Neuron (in vitro differentiated cells): Measurements from ENCODE around the gene FBXW7.

Experiments used
- H2AFZ ChIP-seq: one replicate; pipeline ENCODE4 v1.6.1; 2013; ENCODE audit warnings: low read depth, mild to moderate bottlenecking, inconsistent platforms, low read length, moderate library complexity
- H3K27me3 ChIP-seq: one replicate; pipeline ENCODE4 v1.6.1; 2013; ENCODE audit warnings: low read length; ENCODE audit not compliant: insufficient read depth
- H3K36me3 ChIP-seq: one replicate; pipeline ENCODE4 v1.6.1; 2013; ENCODE audit warnings: low read length; ENCODE audit not compliant: insufficient read depth
- H3K4me1 ChIP-seq: one replicate; pipeline ENCODE4 v1.6.1; 2013; ENCODE audit warnings: low read length; ENCODE audit not compliant: insufficient read depth
- H3K4me3 ChIP-seq: 2 replicates; pipeline ENCODE4 v1.5.1; 2013; ENCODE audit warnings: mild to moderate bottlenecking, low read length, moderate library complexity
- H3K9me3 ChIP-seq: one replicate; pipeline ENCODE4 v1.6.1; 2013; ENCODE audit warnings: low read length

Gene FBXW7

DNA sequence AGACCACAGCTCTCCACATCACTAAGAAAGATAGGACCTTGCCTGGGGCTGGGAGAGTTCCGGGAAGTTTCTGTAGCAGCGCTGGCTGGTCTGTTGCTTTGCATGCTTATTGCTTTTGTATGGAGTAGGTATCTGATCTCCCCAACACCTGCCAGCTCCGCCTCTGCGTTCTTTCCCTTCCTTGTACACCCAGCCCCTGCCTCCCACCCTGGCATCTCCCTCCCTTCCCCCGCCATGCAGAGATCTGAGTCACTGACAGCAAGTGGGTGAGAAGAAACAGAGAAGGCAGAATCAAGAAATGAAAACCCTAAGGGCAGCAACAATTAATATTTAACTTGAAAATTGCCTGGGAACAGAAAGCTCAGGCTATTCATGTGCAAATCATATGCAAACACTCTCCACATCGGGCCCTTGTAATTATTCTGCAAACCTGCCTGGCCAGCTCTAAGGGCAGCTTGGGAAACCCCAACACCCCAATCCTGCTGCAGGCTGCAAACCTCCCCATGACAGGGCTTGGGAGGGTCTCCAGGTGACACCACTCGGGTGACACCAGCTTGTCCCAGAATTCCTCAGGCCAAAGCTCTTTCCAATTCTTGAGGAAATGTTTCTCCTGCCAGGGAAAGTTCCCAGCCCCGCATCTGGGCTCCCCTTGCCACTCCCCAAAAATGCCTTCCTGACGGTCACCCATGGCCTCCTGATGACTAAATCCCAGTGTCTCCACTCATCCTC lies 257.2 kb downstream of the FBXW7 start:
- Histone ChIP-seq H3K4me3 (no peak overlapping the region), H3K36me3 (no peaks in the 10 kb centered on the region), H3K9me3 (no peaks in the 10 kb centered on the region), H3K27me3 (no peaks in the 10 kb centered on the region), H3K4me1 (no peaks in the 10 kb centered on the region), H2AFZ (no peak overlapping the region)

DNA sequence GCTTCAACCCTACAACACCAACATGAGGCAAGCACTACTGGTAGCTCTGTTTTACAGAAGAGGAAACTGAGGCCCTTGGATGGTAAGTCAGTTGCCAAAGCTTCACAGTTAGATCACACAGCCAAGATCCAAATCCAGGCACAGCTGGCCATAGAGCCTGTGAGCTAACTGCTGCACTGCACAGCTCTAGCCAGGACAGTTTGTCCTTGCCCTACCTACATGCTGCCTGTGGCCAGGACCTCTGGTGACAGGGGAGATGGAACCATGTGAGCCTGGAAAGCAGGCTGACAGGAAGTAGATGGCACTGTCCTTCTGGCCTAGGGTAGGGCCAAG lies 257.8 kb downstream of the FBXW7 start:
- no peaks in the 10 kb centered on the region for H3K4me1 ChIP-seq
- H3K36me3 ChIP-seq, result no peaks in the 10 kb centered on the region
- no peak overlapping the region for H2AFZ ChIP-seq
- H3K9me3 ChIP-seq, result no peaks in the 10 kb centered on the region
- no peak overlapping the region for H3K4me3 ChIP-seq
- H3K27me3 ChIP-seq, result no peaks in the 10 kb centered on the region

DNA sequence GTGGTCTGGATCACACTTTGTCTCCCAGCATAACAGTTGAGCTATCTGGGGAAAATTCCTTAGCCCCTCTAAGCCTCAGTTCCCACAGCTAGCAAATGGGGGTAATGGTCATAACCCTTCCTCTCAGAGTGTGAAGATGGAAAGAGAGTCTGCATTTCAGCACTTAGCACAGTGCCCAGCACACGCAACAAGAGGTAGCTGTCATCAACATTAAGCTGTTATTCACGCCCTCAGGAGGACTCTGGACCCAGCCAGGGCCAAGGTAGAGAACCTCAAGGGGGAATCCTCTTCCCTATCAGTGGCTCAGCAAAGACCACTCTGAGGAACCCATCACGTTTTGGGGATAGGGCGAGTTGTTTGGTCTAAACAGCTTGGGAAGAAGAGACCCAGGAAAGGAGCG lies 258.6 kb downstream of the FBXW7 start:
- H2AFZ ChIP-seq, result no peak overlapping the region
- H3K27me3 ChIP-seq, result no peaks in the 10 kb centered on the region
- H3K4me1 ChIP-seq, result no peaks in the 10 kb centered on the region
- no peaks in the 10 kb centered on the region for H3K36me3 ChIP-seq
- H3K9me3 ChIP-seq, result no peaks in the 10 kb centered on the region
- no peak overlapping the region for H3K4me3 ChIP-seq

DNA sequence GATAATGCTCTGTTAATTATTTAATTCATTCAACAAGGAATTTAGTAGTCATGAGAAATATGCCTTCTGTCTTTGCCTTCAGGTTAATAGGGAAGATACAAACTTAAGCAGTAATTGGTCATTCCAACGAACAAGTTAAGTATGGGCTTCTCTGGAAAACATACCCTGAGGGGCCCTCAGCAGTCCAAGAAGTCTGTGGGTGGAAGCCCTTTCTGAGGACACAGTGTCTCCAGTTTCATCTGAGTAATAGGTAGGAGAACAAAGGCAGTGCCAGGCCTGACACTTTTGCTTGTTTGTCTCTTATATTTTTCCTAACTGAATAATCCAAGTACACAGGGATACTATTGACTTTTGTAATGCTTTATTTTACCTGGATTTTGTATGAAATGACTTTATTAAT lies 262.5 kb downstream of the FBXW7 start:
- no peaks in the 10 kb centered on the region for H3K9me3 ChIP-seq
- H3K4me3 ChIP-seq, result no peak overlapping the region
- H3K4me1 ChIP-seq, result no peaks in the 10 kb centered on the region
- no peak overlapping the region for H2AFZ ChIP-seq
- H3K36me3 ChIP-seq, result no peaks in the 10 kb centered on the region
- no peaks in the 10 kb centered on the region for H3K27me3 ChIP-seq
